Islet of Langerhans (tissue), 1 donor: ENCODE measurements around the gene MAP4.
"Not testable (repeated sequence)": the region's sequence is repeated elsewhere in the genome, so short reads cannot be mapped to it uniquely, and the experiment has no call there.

Experiments
- FAIRE-seq: peaks from one replicate; lab custom pipeline; 2011; peaks lifted over from hg19 to GRCh38; lab: Jason Lieb, UNC

MAP4 gene

GRCh38 chr3:48013288-48013980, 2.8 kb downstream of the MAP4 start:
- FAIRE-seq = peak; percentile 36

- FAIRE-seq = no peak
Measured at GRCh38 chr3:48012659-48013058, 3.6 kb downstream of the MAP4 start.

- FAIRE-seq = not testable (repeated sequence)
Measured at GRCh38 chr3:48008066-48008465, 8.2 kb downstream of the MAP4 start.

- not testable (repeated sequence) for FAIRE-seq
Measured at GRCh38 chr3:48007361-48007760, 8.9 kb downstream of the MAP4 start.

- FAIRE-seq = not testable (repeated sequence)
Measured at GRCh38 chr3:48006794-48007193, 9.4 kb downstream of the MAP4 start.

GRCh38 chr3:48004694-48005093, 11.5 kb downstream of the MAP4 start:
- FAIRE-seq = no peak

GRCh38 chr3:48002787-48003186, 13.4 kb downstream of the MAP4 start:
- no peak for FAIRE-seq

GRCh38 chr3:48001991-48002390, 14.2 kb downstream of the MAP4 start:
- FAIRE-seq = no peak

- FAIRE-seq = no peak
Measured at GRCh38 chr3:48000212-48000611, 16.0 kb downstream of the MAP4 start.

GRCh38 chr3:47996440-47996839, 19.8 kb downstream of the MAP4 start:
- FAIRE-seq = no peak

- no peak for FAIRE-seq
Measured at GRCh38 chr3:47994180-47994579, 22.0 kb downstream of the MAP4 start.

- FAIRE-seq = no peak
Measured at GRCh38 chr3:47991341-47991740, 24.9 kb downstream of the MAP4 start.

GRCh38 chr3:47989981-47990440, 26.2 kb downstream of the MAP4 start:
- peak; percentile 97 for FAIRE-seq

- FAIRE-seq = no peak
Measured at GRCh38 chr3:47985381-47985780, 30.8 kb downstream of the MAP4 start.

- no peak for FAIRE-seq
Measured at GRCh38 chr3:47984075-47984728, 32.0 kb downstream of the MAP4 start.

- FAIRE-seq = no peak
Measured at GRCh38 chr3:47980795-47981194, 35.4 kb downstream of the MAP4 start.

GRCh38 chr3:47979070-47979469, 37.1 kb downstream of the MAP4 start:
- no peak for FAIRE-seq

- FAIRE-seq = no peak
Measured at GRCh38 chr3:47978386-47978785, 37.8 kb downstream of the MAP4 start.

GRCh38 chr3:47976135-47976732, 40.0 kb downstream of the MAP4 start:
- FAIRE-seq = no peak

GRCh38 chr3:47974974-47975470, 41.2 kb downstream of the MAP4 start:
- no peak for FAIRE-seq

- no peak for FAIRE-seq
Measured at GRCh38 chr3:47971081-47971480, 45.1 kb downstream of the MAP4 start.

- FAIRE-seq = no peak
Measured at GRCh38 chr3:47964740-47965139, 51.5 kb downstream of the MAP4 start.
